Psoas muscle (tissue), 8 donors: ENCODE measurements around the gene CACNA1D. TPM values are rescaled to one million over a fixed set of nuclear protein-coding genes. Genes with fewer than 3 reads are reported as not detected.

Experiments used
- ATAC-seq, 4 donors: fragments of 200-7000 bp; cut with Tn5 transposase; one replicate each; pipeline ENCODE4 v1.9.1; 2020; ENCODE audit warnings: moderate library complexity in 3 of 4, mild to moderate bottlenecking in 2 of 4
- DNase-seq, 2 donors: peaks; one replicate each; pipeline ENCODE4 v3.0.0-alpha.2; 2020
- H3K27ac ChIP-seq: fragments of 200-600 bp; one replicate; pipeline ENCODE4 v1.8.0; 2022
- H3K27me3 ChIP-seq, 3 donors: fragments of 200-600 bp in 1 of 3; one replicate each; pipeline versions ENCODE4 v1.6.1 to v1.8.0; 2013 to 2022; ENCODE audit warnings: low read length in 2 of 3, mild to moderate bottlenecking in 2 of 3, moderate library complexity in 1 of 3; ENCODE audit not compliant: insufficient read depth in 3 of 3
- H3K36me3 ChIP-seq, 2 donors: fragments of 200-600 bp in 1 of 2; one replicate each; pipeline versions ENCODE4 v1.6.1 to v1.8.0; 2013 to 2022; ENCODE audit warnings: low read depth in 1 of 2, mild to moderate bottlenecking in 1 of 2, moderate library complexity in 1 of 2; ENCODE audit not compliant: insufficient read depth in 1 of 2
- H3K4me1 ChIP-seq: fragments of 200-600 bp; one replicate; pipeline ENCODE4 v1.8.0; 2022
- H3K4me3 ChIP-seq: fragments of 200-600 bp; one replicate; pipeline ENCODE4 v1.8.0; 2022; ENCODE audit warnings: mild to moderate bottlenecking
- H3K9me3 ChIP-seq: fragments of 200-600 bp; one replicate; pipeline ENCODE4 v1.8.0; 2022
- WGBS, 3 donors: extraction: QIAGEN DNeasy Blood & Tissue Kit; methylation state at CpG; one replicate each; pipeline versions ENCODE4 v1.1.6 to v1.1.7; 2013; 5-methylcytosine and 5-hydroxymethylcytosine counted together
- intact Hi-C, 2 donors: fragments of 100-400 bp; cut with DNase I; formaldehyde crosslinking; loops; one replicate each; pipeline versions ENCODE4 v1.11.0 to v1.14.2; 2022
- polyA plus RNA-seq, 3 donors: library from polyadenylated mRNA; stranded (reverse); fragments of 200-250 nt; gene quantifications; one replicate each; pipeline ENCODE4 v1.2.3, GENCODE V29; 2013
- total RNA-seq, 4 donors: library from RNA; stranded (reverse); fragmentation: NEBNext Ultra II Directional in 2 of 4; extraction: Animal tissue kit (Norgen Biotek cat#: 25700) in 2 of 4; gene quantifications; one replicate each; pipeline versions ENCODE4 v1.2.1 to v1.2.4, GENCODE V29; 2021 to 2023
- TF ChIP-seq, protein P1 (sequence below): fragments of 200-600 bp; IDR thresholded peaks from one replicate; pipeline ENCODE4 v1.8.0; 2022; ENCODE audit warnings: antibody characterized with exemption
- donor health status: healthy with polysubstance abuse.
- donor health status: DM: no; HTN: no; CAD: no; lungs with moderate emphysema.
- donor health status: Bipolar disorder and iron deficiency.
- donor health status: healthy.
- donor health status: DM: yes; HTN: yes; CAD: no.
- donor health status: DM: no; HTN: no; CAD: no.
- donor health status: DM: no; HTN: no; CAD: no.
- donor health status: DM: yes; HTN: yes; CAD: no.

The CACNA1D gene
- total and polyA plus RNA-seq, 7 donors: 0.05 to 0.82 (median 0.28) TPM; not detected in 2

DNA sequence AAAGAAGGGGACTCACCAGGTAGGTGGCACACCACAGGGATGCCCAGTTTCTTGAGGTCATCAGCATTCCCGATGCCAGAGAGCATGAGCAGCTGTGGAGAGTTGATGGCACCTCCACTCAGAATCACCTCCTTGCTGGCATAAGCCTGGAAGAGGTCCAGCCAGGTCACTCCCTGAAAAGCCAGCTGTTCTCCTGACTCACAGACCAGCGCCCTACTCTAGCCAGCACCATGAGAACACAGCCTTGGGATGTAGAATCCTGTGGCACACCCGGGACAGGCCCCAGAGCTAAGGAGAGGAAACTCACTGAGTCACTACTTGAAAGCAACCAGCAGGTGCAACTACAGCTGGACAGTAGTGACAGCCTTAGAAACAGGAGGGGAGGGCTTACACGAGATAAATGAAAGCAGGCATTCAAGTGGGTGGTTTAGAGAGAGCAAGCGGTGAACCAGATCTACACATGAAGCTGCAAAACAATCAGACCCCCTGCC, 327.3 kb downstream of the CACNA1D start:
- Histone ChIP-seq H3K36me3 (peaks cover 0 to 16% of the 10 kb centered on the region in 2 donors), H3K9me3 (no peaks in the 10 kb centered on the region), H3K4me1 (peaks cover 14% of the 10 kb centered on the region), H3K27ac (peak overlapping the region; percentile 43), H3K4me3 (no peak overlapping the region), H3K27me3 (no peaks in the 10 kb centered on the region)
- TF ChIP-seq, protein P1, sequence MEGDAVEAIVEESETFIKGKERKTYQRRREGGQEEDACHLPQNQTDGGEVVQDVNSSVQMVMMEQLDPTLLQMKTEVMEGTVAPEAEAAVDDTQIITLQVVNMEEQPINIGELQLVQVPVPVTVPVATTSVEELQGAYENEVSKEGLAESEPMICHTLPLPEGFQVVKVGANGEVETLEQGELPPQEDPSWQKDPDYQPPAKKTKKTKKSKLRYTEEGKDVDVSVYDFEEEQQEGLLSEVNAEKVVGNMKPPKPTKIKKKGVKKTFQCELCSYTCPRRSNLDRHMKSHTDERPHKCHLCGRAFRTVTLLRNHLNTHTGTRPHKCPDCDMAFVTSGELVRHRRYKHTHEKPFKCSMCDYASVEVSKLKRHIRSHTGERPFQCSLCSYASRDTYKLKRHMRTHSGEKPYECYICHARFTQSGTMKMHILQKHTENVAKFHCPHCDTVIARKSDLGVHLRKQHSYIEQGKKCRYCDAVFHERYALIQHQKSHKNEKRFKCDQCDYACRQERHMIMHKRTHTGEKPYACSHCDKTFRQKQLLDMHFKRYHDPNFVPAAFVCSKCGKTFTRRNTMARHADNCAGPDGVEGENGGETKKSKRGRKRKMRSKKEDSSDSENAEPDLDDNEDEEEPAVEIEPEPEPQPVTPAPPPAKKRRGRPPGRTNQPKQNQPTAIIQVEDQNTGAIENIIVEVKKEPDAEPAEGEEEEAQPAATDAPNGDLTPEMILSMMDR: no peak
- DNase-seq (peak; percentile 46 to 74), ATAC-seq (peak; percentile 90 to 95 (median 92))
- WGBS, 3 donors: 48 to 50% (median 50%) methylated on average over 5 of the region's 5 CpGs
- intact Hi-C loops: no loop called here

DNA sequence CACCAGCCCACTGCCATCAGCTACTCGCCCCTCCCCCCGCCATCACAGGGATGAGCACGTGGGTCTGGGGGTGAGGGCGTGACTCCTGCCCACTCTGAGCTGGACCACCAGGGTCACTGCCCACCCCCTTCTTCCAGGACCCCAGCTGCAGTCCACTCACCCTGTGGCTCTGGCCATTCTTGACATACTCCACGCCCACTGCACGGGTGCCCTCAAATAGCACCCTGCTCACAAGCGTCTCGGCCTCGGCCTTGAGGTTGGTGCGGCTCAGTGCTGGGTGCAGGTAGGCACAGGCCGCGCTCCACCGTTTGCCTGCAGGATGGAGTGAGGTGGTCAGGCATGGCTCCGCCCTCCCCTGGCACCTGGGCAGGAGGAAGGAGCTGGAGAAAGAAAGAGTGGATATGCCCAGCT, 327.9 kb downstream of the CACNA1D start:
- TF ChIP-seq, protein P1: no peak
- Histone ChIP-seq H3K27ac (peak overlapping the region; percentile 43), H3K27me3 (no peaks in the 10 kb centered on the region), H3K4me3 (no peak overlapping the region), H3K9me3 (no peaks in the 10 kb centered on the region), H3K4me1 (peaks cover 14% of the 10 kb centered on the region), H3K36me3 (peaks cover 0 to 16% of the 10 kb centered on the region in 2 donors)
- DNase-seq (no peak), ATAC-seq (no peak)
- WGBS, 3 donors: 84 to 89% (median 88%) methylated on average over 13 to 14 of the region's 14 CpGs
- intact Hi-C loops: no loop called here

DNA sequence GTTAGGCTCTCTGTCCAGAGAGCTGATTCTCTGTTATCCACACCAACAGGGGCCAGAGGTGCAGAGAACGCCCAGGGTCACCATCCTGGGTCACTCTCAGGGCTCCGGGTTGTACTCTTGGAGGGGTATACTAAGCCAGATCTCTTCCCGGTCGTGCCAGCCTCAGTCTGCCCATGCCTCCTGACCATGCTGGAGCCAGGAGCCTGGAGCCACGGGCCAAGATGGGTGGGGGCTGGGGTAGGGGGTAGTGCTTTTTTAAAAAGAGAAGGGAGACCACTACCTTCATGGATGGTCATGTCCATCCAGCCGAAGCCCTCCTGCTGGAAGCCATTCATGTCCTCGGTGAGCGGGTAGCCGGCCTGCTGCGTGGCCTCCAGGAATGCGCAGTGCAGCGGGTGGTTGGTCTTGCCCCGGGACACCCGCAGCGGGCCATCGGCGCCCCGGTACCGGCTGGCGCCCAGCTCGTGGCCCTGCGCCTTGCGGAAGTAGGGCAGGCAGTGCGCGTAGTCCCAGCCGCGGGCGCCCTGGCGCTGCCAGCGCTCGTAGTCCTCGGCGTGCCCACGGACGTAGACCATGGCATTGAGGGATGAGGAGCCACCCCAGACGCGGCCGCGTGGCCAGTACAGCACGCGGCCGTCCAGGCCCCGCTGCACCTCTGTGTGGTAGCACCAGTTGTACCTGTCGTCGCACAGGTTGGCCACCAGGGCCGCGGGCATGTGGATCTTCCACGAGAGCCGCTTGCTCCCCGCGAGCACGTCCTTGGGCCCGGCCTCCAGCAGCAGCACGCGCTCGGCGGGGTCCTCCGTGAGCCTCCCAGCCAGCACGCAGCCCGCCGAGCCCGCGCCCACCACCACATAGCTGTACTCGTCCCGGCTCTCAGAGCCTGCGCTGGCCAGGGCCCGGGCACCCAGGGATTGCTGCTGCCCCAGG, 328.9 kb downstream of the CACNA1D start:
- WGBS, 3 donors: 96 to 97% (median 97%) methylated on average over 58 to 67 of the region's 67 CpGs
- intact Hi-C loops: no loop called here
- Histone ChIP-seq H3K36me3 (peaks cover 0 to 10% of the 10 kb centered on the region in 2 donors), H3K9me3 (no peaks in the 10 kb centered on the region), H3K27ac (no peak overlapping the region), H3K4me1 (peaks cover 14% of the 10 kb centered on the region), H3K27me3 (no peaks in the 10 kb centered on the region), H3K4me3 (no peak overlapping the region)
- DNase-seq (no peak), ATAC-seq (no peak)
- TF ChIP-seq, protein P1: no peak

DNA sequence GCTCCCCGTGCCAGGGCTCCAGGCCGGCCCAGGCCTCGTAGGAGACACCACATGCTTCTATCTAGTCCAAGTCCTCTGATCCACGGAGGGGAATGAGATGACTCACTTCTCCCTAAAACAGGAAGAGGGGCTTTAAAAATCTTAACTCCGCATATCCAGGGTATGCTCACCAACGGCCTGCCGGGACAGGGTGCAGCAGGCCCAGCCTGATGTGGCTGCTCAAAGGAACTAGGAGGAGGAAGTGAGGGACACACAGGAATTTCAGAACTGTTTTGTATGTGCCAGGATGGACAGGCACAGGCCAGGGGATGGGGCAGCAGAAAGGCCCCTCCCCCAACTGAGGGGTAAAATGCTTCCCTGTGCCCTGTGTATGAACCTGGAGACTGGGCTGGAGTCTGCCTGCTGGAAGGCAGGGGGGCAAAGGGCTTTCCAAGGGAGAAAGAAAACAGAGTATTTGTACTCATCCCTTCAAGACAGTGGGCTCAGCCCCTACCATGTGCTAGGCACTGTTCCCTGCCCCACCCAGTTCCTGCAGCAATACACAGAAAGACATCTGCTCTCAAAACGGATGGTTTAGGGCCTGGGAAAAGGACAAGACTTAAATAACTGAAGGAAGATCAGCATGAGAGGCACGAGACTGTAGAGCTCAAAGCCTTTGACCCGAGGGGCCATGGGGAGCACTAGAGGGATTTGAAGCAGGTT, 329.7 kb downstream of the CACNA1D start:
- no peak overlapping the region for H3K4me3 ChIP-seq
- ATAC-seq: no peak
- H3K4me1 ChIP-seq: peaks cover 14% of the 10 kb centered on the region
- H3K36me3 ChIP-seq: peaks cover 0 to 2% of the 10 kb centered on the region in 2 donors
- H3K27ac ChIP-seq: no peak overlapping the region
- TF ChIP-seq, protein P1: no peak
- H3K9me3 ChIP-seq: no peaks in the 10 kb centered on the region
- H3K27me3 ChIP-seq: no peaks in the 10 kb centered on the region
- intact Hi-C loops: no loop called here
- 66 to 69% (median 67%) methylated on average over 10 of the region's 10 CpGs for WGBS, 3 donors
- no peak for DNase-seq
